HG03280 (cell line): ENCODE results near the gene SLC6A16.
A peak's percentile ranks its signal among the peaks of the same experiment; 100 is the strongest.
"Not testable (repeated sequence)": the region's sequence is repeated elsewhere in the genome, so short reads cannot be mapped to it uniquely, and the experiment has no call there.

ENCODE experiments used
- ATAC-seq: cut with Tn5 transposase; IDR thresholded peaks from one replicate; pipeline ENCODE4 v1.9.1; 2021; ENCODE audit warnings: mild to moderate bottlenecking, moderate library complexity; ENCODE audit not compliant: unreplicated experiment

SLC6A16 gene

DNA sequence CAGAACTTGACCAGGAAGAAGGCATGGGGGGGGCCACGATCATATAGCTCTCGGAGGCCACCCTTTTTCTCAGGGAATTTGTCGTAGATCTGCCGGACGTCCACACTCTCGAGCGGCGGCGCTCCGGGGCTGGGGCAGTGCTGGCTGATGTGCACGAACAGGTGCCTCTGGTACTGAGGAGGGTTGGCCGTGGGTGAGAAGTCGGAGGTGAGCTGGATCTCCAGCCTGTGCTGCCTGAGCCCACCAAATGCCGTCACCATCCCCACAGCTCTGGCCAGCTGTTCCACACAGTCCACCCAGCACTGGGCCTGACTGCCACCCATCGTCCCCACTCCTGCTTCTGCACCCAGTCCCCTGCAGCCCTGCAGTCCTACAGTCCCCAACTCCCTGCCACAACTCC is 22.2 kb upstream of the SLC6A16 start:
- ATAC-seq: no peak

DNA sequence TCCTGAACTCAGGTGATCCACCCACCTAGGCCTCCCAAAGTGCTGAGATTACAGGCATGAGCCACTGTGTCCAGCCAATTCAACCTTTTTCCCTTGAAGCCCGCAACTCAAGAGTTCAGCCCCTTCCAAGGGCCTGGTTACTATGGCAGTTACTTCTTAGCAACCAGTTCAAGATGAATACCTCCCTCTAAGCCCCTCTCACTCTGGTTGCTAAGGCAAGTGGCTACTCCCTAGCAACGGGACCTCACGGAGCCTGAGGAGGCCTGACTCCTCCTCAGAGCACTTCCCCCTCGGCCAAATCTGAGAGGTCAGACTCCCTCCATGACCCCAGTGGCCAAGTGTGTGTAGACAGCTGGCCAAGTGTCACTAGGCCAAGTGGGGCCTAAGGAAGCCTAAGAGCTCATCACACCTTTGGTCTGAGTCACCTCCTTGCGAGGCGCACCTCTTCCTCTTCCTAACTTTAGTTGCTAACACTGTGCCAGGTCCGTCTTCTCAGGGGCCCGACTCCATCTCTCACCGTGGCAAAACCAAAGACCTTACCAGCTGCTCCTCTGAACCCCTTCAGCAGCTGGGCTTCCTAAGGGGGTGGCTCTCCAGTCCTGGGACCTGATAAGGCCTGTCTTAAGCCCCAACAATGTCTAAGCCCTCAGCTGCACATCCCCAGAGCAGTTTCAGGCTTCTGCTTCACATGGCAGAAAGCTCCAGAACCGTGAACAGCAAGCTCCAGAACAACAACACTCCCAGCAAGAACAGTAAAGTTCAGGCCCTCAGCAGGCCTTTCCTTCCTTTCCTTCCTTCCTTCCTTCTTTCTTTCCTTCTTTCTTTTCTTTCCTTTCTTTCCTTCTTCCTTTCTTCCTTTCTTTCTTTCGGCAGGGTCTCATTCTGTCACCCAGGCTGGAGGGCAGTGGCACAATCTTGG is 19.8 kb upstream of the SLC6A16 start:
- ATAC-seq: no peak

- no peak for ATAC-seq
Observed at GRCh38 chr19:49343123-49343522, 18.1 kb upstream of the SLC6A16 start.

- ATAC-seq: no peak
Observed at GRCh38 chr19:49342291-49342721, 17.3 kb upstream of the SLC6A16 start.

DNA sequence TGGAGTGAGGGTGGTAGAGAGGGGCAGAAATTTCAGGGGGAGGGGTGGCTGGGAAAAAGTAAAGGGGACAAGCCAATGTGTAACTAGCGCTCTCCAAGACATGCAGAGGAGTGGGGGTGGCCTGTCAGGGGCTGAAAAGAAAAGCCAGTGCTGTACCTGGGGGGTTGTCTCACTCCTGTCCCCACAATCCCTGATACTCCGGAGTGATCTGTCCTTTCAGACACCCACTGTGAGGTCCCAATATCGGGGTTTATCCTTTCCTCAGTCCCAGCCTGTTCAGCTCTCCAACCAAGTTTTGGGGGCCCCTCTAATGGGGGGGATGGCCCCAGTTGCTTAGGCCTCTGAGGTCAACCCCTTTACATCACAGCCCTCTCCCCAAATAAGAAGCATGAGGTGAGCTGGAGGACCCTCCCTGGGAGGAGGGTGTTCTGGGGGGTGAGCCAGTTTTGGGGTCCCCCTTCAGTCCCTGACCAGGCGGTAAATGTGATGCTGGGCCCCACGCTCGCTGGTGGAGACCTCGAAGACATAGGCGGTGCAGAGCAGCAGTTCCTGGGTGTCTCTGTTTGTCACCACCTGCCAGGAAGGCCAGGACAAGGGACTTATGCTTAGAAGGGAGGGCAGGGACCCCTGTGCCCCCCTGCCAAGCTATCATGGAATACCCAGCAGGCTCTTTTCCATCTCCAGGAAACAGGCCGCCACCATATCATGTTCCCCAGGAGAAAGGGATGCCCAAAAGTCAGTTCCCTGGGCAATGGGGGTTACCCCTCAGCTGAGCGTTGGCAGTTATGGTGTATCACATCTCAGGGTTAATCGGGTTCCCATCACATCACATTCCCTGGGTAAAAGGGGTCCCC is 16.1 kb upstream of the SLC6A16 start:
- no peak for ATAC-seq

DNA sequence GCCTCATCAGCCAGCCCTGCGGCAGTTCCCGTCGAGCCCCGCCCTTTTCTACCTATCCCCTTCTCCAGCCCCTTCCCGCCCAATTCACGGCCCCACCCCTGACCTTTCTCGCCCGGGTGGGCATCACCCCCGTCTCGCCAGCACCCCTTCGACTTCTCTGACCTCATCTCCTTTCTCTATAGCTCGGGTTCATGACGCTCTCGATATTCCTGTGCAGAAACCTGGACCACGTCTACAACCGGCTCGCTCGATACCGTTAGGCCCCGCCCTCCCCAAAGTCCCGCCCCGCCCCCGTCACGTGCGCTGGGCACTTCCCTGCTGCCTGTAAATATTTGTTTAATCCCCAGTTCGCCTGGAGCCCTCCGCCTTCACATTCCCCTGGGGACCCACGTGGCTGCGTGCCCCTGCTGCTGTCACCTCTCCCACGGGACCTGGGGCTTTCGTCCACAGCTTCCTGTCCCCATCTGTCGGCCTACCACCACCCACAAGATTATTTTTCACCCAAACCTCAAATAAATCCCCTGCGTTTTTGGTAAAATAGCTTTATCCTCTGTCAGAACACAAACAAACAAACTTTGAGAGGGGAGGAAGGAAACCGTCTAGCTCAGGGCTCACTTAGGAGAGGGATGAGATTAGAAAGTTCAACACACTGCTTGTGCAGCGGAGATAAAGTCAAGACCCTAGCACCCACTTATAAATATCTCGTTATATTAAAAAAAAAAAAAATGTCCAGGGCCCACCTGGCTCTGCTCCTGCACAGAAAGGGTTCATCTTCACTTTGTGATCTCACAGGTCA is 15.3 kb upstream of the SLC6A16 start:
- peak; percentile 53 for ATAC-seq

DNA sequence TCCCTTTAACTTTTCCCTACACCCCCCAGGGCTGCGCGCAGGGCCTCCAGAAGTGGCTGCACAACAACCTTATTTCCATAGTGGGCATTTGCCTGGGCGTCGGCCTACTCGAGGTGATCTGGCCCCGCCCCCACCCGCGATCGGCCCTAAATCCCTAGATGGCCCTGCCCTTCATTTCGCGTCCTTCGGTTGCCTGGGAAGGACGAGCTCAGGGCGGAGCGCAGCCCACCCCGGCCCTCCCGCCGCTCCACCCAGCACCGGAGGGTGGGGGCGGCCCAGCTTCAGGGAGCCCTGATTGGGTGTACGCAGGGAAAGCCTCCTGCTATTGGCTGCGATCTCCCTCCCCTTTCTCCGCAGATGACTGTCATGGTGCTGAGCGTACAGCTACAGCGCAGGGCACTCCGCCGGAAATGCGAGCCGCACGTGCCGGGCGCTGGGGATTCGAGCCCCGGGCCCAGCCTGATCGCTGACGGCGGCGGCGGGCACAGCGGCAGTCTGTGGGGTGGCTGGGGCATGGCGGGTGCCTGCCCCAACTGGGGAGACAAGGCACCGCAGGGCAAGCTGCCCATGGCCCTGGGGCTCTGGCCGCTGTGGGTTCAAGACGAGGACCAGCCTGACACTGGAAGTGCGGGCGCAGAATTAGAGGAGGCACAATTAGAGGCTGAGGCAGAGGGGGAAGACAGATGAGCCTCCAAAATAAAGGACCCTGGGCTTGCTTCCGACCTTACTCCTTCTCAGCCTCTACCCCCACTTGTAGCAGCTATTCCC is 14.5 kb upstream of the SLC6A16 start:
- no peak for ATAC-seq

DNA sequence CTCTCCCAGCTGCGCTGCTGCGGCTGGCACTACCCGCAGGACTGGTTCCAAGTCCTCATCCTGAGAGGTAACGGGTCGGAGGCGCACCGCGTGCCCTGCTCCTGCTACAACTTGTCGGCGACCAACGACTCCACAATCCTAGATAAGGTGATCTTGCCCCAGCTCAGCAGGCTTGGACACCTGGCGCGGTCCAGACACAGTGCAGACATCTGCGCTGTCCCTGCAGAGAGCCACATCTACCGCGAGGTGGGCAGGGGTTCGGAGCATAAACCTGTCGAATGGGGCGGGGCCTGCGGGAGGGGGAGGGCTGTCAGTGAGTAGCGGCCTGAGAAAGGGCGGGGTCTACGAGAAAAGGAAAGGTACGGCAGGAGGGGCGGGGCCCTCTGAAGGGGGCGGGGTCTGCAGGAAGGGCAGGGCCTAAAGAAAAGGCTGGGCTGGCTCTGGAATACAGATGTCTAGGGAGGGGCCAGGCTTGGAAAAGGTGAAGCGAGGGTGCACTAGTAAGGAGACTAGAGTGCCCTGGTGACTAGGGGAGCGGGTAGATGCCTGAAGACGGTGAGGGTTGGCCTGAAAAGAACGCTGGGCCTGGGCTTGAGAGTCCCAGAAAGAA is 13.8 kb upstream of the SLC6A16 start:
- ATAC-seq: no peak

GRCh38 chr19:49338023-49338677 is 13.2 kb upstream of the SLC6A16 start:
- ATAC-seq: no peak

DNA sequence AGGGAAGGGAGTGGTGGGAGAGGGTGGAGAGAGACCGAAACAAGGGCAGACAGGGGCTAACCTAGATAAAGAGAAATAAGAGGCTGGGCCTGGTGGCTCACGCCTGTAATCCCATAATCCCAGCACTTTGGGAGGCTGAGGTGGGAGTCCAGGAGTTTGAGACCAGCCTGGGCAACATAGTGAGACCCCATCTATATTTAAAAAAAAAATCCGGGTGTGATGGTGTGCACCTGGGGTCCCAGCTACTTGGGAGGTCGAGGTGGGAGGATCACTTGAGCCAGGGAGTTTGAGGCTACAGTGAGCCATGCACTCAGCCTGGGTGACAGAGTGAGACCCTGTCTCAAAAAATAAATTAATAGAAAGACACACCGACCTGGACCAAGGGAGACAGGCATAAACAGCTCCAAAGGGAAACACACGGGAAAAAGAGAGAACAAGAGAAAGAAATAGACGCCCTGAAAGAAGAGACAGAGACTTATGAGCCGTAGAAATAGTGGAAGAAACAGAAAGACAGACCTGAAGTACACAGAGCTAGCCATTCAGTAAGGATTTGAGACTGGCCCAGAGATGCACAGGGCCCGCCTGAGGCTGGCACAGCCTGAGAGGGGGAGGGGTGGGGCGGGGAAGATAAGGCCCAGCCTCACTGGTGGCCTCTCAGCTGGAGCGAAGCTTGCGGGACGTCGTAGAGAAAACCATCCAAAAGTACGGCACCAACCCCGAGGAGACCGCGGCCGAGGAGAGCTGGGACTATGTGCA is 12.5 kb upstream of the SLC6A16 start:
- ATAC-seq: no peak

- ATAC-seq: no peak
Observed at GRCh38 chr19:49336482-49337266, 11.7 kb upstream of the SLC6A16 start.

- no peak for ATAC-seq
Observed at GRCh38 chr19:49335784-49336481, 10.9 kb upstream of the SLC6A16 start.

DNA sequence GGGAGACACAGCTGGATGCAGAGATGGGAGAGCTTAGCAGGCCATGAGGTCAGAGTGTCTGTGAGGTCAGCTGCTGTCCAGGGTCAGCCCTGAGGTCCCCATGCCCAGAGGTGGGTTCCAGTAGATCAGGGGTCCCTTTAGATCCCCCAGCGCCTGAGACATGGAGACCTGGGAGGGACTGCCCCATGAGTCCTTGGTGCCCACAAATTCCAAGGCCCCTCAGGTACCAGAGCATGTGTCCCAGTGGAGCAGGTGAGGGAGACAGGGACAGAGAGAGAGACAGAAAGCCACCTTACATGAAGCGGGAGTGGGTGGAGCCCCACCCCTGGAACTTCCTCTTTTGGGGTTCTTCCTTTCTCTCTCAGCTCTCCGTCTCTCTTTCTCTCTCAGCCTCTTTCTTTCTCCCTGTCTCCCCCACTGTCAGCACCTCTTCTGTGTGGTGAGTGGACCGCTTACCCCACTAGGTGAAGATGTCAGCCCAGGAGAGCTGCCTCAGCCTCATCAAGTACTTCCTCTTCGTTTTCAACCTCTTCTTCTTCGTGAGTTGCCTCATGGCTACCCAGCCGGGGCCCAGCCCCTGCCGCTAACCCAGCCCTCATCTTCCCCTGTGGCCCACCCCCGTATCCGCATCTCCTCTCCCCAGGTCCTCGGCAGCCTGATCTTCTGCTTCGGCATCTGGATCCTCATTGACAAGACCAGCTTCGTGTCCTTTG is 10.2 kb upstream of the SLC6A16 start, which contains the start of gene CD37:
Gene CD37 (plus strand): TSS at position 336 of the 713 bp plus-strand sequence. CDS start 135 bp downstream, at position 471.
- ATAC-seq: no peak

DNA sequence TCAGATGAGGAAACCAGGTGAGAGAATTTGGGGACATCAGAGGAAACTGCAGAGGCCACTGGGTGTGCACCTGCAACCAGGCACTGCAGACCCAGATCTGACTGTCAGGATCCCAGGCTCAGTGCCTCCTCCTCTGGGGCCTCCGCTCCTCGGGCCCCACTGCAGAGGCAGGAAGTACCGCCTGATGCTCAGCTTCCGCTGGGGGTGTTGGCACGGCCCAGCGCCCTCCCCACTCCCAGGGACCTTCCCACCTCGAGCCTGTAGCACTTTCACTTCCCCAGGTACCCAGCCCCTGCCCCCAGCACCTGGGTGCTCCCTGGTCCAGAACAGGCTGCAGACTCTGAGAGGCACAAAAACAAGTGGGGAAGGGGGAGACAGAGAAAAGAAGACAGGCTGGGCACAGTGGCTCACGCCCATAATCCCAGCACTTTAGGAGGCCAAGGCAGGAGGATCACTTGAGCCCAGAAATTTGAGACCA is 8.9 kb upstream of the SLC6A16 start:
- no peak for ATAC-seq

DNA sequence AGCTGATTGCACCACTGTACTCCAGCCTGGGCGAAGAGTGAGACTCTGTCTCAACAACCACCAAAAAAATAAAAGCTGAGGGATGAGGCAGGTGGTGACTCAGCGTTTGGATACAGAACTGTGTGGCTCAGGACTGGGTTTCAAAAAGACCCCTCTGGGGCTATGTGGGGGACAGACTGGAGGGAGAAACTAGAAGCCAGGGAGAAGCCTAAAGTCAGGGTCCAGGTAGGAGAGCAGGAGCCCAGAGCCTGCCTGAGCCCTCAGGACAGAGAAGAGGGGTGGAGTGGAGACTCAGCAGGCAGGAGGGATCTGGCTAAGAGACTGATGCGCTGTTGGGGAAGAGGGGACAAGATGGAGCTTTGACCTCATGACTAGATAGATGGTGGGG is 8.4 kb upstream of the SLC6A16 start:
- ATAC-seq: no peak

GRCh38 chr19:49332691-49333417 is 7.9 kb upstream of the SLC6A16 start:
- ATAC-seq: not testable (repeated sequence)
